22Rv1 (cell line): Measurements from ENCODE around the gene GNAI1.
"Not testable (repeated sequence)": the region's sequence is repeated elsewhere in the genome, so short reads cannot be mapped to it uniquely, and the experiment has no call there.

Experiments
- H3K27ac ChIP-seq: fragments of 450-650 bp; 2 replicates; pipeline ENCODE4 v1.5.1; 2017
- ZFX ChIP-seq: fragments of 450-650 bp; IDR thresholded peaks from 2 replicates; pipeline ENCODE4 v1.6.1; 2017; ENCODE audit warnings: antibody characterized with exemption, borderline replicate concordance
- TF ChIP-seq, protein P1 (sequence below): fragments of 450-650 bp; IDR thresholded peaks from 2 replicates; pipeline ENCODE4 v1.5.1; 2017; ENCODE audit warnings: mild to moderate bottlenecking

GNAI1 gene

DNA sequence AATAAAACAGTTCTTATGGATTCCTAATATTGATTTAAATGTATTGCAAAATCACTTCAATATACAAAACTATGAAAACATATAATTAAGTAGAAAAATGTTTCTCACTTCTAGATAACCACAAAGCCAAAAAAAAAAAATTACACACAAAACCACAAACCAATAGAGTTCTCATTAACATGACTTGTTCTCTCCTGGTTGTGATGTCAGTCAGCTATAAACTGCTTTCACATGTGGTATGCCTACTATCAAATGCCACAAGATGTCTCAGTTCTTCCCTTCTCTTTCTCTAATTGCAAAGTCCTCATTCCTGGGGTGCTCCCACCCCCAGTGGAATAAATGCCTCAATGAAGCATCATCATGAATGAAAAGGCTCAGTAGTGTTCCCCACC is 16.6 kb downstream of the GNAI1 start:
- H3K27ac ChIP-seq: no peak overlapping the region
- no peak for TF ChIP-seq ZFX
- TF ChIP-seq, protein P1, sequence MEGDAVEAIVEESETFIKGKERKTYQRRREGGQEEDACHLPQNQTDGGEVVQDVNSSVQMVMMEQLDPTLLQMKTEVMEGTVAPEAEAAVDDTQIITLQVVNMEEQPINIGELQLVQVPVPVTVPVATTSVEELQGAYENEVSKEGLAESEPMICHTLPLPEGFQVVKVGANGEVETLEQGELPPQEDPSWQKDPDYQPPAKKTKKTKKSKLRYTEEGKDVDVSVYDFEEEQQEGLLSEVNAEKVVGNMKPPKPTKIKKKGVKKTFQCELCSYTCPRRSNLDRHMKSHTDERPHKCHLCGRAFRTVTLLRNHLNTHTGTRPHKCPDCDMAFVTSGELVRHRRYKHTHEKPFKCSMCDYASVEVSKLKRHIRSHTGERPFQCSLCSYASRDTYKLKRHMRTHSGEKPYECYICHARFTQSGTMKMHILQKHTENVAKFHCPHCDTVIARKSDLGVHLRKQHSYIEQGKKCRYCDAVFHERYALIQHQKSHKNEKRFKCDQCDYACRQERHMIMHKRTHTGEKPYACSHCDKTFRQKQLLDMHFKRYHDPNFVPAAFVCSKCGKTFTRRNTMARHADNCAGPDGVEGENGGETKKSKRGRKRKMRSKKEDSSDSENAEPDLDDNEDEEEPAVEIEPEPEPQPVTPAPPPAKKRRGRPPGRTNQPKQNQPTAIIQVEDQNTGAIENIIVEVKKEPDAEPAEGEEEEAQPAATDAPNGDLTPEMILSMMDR: no peak

DNA sequence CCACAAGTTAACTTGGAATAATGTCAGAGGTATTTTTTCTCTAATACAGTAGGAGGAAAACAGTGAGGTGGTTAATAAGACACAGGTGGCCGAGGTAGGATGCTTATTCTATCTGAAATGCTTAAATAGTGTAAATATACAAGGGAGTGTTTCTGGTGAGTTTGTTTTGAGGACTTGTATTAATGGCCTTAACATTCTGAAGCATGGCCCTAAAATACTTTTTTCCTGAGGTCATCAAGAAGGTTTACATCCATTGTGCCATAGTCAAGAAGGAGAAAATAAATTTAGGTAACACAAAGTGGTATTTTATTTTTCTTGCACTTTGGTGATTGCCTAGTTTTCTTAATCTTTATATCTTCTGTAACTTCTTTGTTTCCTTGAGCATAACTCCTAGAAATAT is 18.8 kb downstream of the GNAI1 start:
- TF ChIP-seq, protein P1: no peak
- TF ChIP-seq ZFX: no peak
- H3K27ac ChIP-seq: no peak overlapping the region

DNA sequence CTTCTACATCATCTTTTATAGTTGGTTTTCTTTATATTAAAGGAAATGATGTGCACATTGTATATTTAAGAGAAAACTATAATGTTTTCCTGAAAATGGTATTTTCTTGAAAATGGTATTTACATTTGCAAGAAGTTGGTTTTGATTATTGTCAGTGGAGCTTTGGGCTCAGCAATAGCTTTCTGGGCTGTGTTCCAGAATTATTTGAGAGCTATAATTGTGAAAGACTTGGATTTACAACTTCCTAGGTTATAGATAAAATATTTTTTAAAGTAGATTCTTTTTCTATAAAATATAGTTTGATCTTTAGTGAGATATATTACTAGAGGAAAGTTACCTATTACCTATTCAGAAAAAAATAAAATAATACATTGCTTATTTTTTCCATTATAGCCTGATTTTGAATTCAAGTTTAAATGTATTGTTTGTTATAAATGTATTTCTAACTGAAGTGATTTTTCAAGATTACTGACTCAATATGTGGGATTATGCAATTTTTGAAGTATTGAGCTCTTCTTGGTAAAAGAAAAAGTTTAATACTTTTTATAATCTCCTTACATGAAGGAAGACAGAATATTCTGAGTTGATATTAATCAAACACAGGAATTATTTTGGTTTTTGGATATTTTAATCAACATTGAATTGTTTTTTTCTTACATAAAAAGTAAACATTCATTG is 20.2 kb downstream of the GNAI1 start:
- no peak overlapping the region for H3K27ac ChIP-seq
- TF ChIP-seq, protein P1: no peak
- no peak for TF ChIP-seq ZFX

DNA sequence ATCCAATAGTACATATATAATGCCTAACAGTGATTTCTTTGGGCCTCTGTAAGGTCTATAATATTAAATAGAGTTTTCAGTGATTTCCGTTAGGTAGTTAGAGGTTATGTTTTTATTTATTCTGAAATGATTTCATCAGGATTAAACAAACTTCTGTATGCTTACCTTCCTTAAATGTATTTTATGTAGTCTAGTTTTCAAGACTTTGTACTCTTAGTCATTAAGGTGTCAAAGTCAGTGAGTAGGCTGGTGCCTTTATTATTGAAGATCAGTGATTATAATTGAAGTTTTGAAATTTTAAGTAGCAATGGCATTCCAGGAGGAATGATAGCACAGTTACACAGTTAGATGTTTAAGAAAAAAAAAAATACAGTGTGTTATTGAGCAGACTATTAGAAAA is 20.7 kb downstream of the GNAI1 start:
- H3K27ac ChIP-seq: no peak overlapping the region

DNA sequence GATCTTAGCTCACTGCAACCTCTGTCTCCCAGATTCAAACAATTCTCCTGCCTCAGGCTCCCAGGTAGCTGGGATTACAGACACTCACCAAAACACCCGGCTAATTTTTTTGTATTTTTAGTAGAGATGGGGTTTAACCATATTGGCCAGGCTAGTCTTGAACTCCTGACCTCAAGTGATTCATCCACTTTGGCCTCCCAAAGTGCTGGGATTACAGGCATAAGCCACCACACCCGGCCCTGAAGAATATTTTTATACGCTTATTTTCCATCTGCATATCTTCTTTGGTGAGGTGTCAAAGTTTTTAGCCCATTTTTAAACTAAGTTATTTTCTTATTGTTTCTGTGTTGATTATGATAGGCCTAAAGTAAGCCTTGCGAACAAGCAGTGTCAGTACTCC is 23.1 kb downstream of the GNAI1 start:
- not testable (repeated sequence) for H3K27ac ChIP-seq

More for the DNA sequence above, 20.7 kb downstream of the GNAI1 start:
- TF ChIP-seq, protein P1: no peak
- TF ChIP-seq ZFX: no peak

DNA sequence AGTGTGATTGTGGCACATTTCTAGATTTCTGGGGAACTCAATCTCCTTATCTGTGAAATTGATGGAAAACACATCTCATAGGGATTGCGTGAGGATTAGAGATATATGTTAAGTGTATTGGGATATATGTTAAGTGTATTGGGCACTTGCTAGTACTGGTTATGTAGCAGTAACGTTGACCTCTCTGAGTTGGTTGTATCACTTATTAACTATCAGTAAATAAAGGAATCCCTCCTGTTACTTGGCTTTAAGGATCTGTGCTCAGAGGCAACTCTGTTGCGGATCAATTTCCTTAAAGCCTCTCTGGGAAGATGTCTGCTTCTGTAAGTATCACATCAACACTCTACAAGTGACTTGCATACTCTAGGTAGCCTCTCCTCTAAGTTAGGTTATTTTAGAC is 25.2 kb downstream of the GNAI1 start:
- TF ChIP-seq, protein P1: no peak
- no peak for TF ChIP-seq ZFX
- H3K27ac ChIP-seq: no peak overlapping the region

DNA sequence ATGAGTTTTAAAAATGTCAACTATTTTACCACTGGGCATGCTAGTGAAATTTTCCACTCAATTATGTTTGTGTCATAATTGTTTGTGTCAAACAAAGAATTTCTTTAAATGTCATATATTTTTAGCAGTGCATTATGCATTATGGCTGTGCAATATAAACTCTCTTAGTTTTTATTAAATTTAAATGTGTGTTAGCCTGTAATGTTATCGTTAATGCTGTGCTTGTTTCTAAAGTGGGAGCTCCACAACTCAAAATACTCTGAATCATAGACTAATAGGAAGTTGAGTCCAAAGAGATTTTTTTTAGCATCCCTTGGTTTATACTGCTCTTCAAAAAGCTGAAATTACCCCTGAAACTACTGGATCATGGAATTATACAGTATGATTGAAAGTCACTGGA is 26.8 kb downstream of the GNAI1 start:
- H3K27ac ChIP-seq: no peak overlapping the region
- TF ChIP-seq ZFX: no peak

DNA sequence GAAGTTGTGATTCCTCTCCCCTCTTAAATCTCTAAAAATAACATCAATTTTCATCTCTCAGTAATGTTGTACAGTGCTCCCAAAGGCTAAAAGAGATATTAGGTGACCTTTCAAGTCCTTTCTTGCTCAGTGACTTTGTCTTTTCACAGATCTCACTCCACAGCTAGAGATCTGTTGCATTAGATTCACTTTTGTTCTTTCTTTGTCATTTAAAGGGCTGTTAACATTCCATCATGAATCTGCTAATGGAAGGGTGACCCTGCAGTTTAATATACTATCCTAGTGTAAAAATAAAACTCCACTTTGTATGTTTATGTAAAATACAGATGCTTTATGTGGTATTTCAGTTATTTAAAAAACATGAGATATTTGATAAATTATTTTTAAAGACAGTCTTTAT is 30.5 kb downstream of the GNAI1 start:
- H3K27ac ChIP-seq: no peak overlapping the region
- TF ChIP-seq, protein P1: no peak
- no peak for TF ChIP-seq ZFX
